SH-SY5Y (cell line): ENCODE data around the gene NMNAT3.

Experiments used
- GATA2 ChIP-seq: IDR thresholded peaks from 2 replicates; pipeline ENCODE4 v1.6.1; 2011; ENCODE audit warnings: mild to moderate bottlenecking, low read depth, low read length
- GATA3 ChIP-seq: IDR thresholded peaks from 2 replicates; pipeline ENCODE4 v1.6.1; 2011; ENCODE audit warnings: low read depth, mild to moderate bottlenecking, low read length, moderate library complexity

DNA sequence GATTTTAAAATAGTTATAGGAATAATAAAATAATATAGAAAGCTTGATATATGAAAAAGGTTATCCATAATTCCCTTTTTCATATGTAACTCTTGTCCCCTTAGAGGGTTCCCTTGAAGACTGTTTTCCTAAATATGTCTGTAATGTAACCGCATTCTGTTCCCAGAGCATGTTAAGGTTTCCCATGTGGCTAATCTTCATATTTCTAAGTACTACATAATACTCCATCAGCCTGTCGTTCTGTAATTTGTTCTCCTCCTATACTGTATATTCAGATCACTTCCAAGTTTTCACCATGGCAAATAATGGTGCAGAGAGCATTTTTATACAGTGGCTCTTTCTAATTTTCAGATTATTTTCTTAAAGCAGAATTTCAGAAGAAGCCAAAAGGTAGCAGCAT, 6.7 kb downstream of the NMNAT3 start:
- TF ChIP-seq GATA3 (no peak), GATA2 (no peak)
